ENCODE measurements around the gene IREB2. TPM values are rescaled to one million over a fixed set of nuclear protein-coding genes. Genes with fewer than 3 reads are reported as not detected.
"Not testable (repeated sequence)": the region's sequence is repeated elsewhere in the genome, so short reads cannot be mapped to it uniquely, and the experiment has no call there.

IREB2 gene
- polyA plus RNA-seq, 10 donors, result 35.1 to 54.0 (median 42.4) TPM

DNA sequence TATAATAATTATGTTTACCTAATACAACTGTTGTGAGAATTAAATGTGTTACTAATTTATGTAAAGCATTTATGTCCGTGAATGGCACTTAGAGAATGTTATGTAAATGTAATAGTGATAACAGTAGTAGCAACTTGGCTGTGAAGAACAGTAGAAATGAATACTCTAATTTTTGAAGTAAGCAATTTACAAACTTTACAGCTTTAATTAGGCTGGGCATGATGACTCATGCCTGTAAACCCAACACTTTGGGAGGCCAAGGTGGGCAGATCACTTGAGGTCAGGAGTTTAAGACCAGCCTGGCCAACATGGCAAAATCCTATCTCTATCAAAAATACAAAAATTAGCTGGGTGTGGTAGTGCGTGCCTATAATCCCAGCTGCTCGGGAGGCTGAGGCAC, 33.9 kb upstream of the IREB2 start:
- no peak for DNase-seq

DNA sequence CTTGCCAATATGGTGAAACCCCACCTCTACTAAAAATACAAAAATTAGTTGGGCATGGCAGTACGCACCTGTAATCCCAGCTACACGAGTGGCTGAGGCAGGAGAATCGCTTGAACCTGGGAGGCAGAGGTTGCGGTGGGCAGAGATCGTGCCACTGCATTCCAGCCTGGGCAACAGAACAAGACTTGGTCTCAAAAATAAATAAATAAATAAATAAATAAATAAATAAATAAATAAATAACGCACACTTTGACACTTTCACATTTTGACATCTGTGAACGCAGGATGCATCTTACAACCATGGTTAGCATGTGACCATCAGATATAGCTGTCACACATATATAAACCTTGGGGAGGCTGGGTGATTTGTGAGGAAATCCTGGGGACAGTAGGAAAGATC, 33.2 kb upstream of the IREB2 start:
- DNase-seq, result not testable (repeated sequence)

DNA sequence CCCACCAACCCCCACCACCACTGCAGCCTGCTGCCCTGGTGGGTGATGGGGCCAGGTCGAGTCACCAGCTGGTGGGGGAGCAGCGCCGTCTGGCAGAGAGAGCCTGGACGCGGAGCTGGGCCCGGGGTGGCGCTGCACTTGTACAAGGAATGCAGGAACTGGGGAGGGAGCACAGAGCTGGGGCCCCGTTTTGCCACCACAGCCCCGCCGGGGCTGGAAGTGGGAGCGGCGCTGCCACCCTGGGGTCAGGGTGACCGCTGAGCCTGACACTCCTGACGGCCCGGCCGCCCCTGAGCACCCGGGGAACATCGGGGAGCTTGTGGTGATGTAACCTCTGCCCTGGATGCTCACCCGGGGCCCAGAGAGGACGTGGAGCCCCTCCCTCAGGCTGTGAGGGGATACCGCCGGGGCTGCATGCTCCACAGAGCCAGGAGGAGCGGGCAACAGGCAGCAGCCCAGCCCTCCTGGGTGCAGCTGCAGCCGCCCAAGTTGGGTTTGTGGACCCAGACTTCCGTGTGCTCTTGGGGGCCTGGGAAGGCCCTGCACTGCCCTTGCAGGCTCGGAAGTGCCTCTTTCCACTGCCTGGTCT, 32.6 kb upstream of the IREB2 start:
- DNase-seq, result no peak

DNA sequence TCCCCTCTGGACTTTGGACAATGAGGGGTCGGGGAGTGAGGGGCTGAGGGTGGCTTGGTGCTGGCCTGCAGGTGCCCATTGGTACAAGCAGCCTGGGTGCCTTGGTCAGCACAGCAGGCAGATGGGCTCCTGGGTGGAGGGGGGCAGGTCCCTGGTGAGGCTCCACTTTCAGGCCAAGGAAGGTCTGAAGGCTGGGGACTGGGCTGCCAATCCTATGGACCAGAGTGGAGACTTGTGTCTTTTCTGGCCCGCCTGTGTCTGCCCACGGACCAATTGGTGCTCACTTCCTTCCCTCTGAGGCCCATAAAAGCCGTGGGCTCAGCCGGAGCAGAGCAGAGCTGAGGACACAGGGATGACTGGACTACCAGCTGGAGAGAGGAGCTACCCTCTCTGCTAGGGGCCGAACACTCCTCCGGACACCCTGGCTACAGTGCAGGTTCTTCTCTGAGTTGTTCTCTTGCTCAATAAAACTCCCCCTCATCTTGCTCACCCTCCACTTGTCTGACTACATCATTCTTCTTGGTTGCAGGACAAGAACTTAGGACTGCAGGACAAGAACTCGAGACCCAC, 31.9 kb upstream of the IREB2 start:
- DNase-seq, result no peak

DNA sequence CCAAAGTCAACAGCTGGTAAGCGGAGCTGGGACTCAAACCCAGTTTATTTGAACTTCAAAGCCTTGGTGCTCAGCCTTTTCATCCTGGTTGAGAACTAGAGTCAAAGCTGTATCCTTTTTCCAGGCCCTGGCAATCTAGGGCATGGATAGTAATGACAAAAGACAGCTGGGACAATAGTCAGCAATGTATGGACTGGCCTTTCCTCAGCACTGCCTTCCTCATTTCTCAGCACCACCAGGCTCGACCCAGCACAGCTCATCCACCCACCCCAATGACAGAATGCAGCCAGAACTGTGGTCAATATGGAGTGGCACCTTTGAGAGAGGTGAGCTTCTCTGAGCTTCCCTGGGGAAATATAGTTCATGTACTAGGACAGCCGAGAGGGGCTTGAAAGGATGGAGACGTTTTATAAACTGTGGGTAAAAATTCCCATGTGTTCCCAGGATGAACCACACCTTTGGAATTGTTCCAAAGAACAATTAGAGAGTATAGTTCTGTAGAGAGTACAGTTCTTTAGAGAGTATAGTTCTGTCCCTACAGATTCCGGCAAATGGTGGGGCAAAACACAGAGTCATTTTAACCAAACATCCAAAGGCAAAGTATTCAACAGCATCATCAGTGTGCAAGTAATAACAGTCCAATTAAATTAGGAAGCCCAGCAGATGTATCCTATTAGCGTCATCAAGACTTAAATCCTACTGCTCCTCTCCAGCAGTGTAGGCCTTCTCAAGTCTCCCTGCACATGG, 30.2 kb upstream of the IREB2 start:
- DNase-seq, result no peak

DNA sequence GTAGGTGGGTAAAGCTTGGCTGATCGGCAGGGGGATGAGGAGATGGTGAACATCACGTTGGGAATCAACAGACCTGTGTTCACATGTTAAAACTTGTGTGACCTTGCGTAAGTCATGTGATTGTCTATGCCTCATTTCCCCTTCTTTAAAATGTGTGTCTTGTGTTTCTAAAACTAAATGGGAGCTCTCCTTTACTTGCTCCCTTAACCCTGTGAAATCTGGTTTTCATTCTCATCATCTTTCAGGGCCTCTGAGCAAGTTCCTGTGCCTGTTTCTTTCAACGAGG, 29.7 kb upstream of the IREB2 start:
- no peak for DNase-seq

DNA sequence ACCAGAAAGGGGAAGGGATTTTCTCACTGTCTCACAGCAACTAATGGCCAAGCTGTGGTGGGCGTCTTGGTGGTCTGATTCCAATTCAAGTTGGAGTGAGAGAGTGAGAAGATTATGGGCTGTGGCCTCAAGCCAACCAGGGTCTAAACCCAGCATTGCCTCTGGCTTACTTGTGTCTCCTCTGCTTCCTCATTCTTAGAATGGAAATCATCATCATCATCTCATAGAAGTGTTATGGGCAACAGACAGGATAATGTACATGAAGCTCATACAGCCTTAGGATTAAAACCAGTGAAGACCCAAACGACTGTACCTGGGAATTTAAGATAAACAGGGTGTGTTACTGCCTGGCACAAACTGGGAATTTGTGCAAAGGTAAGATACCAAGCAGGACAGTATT, 29.1 kb upstream of the IREB2 start:
- DNase-seq, result no peak

DNA sequence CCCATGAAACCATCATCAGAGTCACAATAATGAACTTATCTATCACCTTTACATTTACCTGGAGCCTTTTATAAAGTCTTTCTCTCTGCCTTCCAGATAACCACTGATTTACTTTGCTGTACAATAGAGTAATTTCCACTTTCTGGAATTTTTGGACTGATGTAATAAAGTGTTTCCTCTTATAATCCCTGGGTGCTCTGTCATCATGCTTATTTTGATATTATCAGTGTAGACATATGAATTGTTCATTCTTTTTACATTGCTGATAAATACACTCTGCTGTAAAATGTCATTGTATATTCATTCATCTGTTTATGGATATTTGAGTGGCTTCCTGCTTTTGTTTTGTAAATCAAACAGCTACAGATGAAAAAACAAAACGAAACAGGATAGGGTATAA, 27.0 kb upstream of the IREB2 start:
- DNase-seq, result no peak

DNA sequence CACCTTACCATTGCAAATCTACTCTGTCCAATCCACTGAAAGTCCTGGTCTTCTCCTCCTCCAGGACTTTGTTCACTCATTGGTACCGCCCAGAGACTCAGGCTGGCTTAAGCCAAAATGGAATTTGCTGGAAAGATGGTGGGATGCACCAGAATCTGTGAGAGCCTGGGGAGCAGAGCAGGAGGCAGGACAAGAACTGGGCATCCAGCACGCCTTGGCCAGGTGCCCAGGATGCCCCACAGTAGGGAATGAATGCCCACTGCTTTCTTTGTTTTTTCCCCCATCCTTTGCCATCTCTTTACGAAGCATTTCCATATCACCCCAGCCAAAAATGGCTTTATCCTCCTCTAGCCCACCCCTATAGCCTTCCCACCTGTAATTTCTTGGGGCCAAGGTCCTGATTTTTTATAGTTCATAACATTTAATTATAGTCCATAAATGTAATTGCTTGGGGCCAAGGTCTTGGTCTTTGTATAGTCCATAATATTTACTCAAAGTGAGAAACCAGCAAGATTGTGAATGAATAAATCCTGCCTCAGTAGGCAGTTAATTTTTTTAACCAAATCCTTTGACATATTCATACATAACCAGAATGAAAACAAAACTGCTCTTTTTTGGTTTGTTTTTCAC, 23.3 kb upstream of the IREB2 start:
- DNase-seq, result no peak

DNA sequence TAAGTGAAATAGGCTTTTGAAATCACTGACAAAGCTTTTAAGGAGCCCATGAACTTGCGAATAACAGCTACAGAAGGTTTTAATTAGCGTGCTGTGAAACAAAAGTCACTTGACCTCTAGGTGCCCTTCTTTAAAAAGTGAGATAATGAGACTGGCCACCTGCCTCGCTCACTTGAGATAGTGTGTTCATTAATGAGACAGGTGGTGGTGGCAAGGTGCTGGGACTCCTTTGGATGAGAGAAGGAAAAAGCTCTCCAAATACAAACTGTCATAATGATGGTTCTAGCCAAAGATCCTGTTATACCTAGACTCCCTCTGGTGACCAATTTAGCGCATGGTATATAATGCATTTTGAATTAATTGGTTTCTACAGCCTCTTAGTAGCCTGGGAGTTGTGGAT, 22.7 kb upstream of the IREB2 start:
- peak; percentile 45 to 70 (median 45) for DNase-seq

DNA sequence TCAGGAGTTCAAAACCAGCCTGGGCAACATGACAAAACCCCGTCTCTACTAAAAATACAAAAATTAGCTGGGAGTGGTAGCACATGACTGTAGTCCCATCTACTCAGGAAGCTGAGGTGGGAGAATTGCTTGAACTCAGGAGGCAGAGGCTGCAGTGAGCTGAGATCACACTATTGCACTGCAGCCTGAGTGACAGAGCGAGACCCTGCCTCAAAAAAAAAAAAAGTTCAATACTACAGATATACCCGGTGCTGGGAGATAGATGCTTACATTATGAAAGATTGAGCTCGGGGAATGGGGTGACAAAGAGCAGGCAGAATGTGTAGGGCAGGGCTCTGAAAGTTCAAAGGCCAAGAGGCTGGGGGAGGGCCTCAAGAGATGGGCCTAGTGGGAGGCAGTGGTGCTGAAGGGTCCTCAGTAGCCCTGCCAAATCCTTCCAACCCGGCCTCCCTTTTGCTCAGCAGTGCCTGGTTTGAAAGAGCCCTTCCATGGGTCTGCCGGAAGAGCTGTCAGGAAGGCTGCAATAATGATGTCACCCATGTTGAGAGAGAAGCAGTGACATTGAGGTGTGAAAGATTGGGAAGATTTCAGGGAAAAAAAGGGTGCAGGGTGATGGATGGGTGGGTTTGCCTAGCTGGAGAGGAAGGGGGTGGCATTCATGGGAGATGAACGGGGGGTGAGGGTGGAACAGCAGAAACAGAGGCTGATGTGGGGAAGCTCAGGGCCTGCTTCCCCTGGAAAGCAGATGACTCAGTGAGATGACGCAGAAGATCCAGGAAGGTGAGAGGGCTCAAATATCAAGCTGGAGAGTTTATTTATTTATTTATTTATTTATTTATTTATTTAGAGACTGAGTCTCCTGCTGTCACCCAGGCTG, 20.0 kb upstream of the IREB2 start:
- DNase-seq, result no peak

DNA sequence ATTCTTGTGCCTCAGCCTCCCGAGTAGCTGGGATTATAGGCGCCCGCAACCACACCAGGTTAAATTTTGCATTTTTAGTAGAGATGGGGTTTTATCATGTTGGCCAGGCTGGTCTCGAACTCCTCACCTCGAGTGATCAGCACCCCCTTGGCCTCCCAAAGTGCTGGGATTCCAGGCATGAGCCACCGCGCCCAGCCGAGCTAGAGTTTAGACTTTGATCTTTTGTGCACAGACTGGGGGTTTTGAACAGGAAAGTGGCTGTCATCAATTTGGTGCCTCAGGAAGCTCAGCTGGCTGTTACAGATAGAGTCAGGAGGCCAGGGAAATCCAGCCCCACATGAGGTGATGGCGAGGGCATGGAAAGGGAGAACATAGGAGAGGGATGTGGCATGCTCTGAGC, 19.3 kb upstream of the IREB2 start:
- DNase-seq, result no peak

DNA sequence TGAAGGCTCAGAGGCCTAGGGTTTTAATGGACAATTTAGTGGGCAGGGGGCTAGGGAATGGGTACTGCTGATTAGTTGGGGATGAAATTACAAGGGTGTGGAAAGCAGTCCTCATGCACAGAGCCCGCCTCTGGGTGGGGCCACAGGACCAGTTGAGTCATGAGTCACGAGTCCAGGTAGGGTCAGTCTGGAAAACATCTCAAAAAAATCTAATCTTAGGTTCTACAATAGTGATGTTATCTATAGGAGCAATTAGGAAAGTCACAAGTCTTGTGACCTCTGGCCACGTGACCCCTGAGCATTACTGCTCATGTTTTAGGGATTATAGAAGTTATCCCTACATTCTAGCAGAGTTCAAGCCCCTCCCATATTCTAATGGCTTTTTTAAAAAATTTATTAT, 18.6 kb upstream of the IREB2 start:
- DNase-seq, result no peak

DNA sequence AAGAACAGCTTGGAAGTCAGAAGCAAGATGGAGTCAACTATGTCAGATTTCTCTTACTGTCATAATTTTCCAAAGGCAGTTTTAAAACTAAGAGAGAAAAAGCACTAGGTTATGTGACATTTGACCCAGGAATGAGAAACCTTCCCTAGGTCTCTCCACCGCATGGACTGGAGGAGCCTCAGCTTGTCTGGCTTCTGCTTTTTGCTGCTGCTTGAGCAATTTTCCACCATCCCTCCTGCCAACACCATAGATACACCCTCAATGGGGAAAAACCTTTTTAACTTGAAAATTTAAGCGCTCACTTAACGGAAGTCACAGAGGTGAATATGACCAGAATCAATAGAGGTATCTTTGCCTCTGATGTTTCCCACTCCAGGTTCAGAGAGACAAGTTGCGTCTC, 17.8 kb upstream of the IREB2 start:
- DNase-seq, result no peak

DNA sequence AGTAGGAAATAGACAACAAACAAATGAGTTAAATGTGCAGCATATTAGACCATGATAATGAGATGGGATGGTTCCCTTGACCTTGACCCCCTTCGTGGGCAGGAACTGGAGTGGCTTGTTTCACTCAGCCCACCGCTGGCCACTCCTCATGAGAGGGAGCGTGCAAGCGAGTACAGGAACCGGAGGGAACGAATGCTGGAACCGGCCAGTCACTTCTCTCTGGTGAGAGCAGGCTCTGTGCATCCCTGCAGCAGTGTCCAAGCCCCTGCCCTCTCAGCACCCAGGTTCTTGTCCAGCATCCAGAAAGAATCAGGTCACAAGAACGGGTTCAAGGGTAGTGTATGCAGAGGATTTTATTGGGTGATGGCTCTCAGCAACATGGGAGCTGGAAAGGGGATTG, 17.2 kb upstream of the IREB2 start:
- DNase-seq, result no peak

DNA sequence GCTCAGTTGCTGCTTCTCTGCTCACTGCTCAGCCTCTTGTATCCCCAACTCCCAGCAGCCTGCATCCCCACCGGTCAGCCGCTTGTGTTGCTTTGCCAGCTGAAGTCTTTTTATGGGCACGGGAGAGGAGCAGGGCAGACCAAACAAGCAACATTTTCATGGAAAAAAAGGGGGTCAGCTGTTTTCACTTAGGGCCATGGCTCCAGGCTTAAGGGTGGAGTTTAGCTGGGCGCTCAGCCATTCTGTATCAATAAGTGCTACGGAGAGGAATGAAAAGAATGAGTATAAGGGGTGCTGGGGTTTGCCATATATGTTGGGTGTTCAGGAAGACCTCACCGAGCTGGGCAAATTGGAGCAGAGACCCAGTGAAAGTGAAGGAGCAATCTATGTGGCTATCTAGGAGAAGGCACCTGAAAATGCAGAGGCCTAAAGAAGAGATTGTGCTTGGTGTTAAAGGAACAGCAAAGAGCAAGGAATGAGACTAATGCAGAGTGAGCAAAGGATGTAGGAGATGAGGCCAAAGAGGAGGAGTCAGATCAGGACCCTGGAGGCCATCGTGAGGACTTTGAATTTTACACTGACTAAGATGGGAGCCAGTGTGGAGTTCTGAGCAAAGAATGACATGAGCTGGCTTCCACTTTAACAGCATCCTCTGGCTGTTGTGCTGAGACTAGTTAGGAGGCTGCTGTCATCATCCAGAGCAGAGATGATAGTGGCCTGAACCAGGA, 16.6 kb upstream of the IREB2 start:
- DNase-seq, result peak; percentile 52 to 89 (median 72)

DNA sequence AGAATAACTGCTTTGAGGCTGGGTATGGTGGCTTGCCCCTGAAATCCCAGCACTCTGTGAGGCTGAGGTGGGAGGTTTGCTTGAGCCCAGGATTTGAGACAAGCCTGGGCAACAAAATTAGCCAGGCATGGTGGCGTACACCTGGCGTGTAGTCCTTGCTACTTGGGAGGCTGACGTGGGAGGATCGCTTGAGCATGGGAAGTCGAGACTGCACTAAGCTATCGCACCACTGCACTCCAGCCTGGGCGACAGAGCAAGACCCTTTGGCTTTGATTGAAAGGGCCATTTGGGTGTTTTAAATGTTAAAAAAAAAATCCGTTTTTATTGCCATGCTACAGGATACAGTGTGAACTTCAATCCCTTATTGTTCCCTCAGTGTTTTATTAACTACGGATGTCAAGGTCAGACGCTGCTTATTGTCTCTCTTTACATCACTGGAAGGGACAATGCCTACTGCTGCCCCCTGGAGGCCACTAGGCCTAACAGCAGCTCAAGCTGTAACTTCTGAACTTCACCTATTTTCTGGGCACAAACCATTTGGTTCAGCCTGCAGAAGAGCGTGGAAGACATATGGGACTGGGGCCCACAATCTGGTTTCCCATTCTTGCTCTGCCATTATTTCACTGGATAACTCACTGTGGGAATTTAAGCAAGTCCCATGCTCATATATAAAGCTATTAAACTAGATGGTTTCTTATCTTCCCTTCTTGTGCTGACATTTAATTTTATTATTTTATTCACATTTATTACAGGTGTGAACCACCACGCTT, 15.3 kb upstream of the IREB2 start:
- DNase-seq, result peak; percentile 46 to 82 (median 69)

DNA sequence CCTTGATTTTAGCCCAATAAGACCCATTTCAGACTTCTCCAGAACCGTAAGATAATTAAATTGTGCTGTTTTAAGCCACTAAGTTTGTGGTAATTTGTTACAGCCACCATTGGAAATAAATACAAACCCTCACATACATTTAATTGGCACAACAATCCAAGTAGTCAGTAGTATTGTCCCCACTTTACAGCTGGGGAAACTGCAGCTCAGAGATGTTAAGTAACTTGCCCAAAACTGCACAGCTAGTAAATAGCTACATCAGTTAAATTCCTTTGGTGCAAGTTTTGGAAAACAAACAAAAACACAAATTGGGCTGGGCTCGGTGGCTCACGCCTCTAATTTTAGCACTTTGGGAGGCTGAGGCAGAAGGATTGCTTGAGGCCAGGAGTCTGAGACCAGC, 13.3 kb upstream of the IREB2 start:
- DNase-seq, result no peak

DNA sequence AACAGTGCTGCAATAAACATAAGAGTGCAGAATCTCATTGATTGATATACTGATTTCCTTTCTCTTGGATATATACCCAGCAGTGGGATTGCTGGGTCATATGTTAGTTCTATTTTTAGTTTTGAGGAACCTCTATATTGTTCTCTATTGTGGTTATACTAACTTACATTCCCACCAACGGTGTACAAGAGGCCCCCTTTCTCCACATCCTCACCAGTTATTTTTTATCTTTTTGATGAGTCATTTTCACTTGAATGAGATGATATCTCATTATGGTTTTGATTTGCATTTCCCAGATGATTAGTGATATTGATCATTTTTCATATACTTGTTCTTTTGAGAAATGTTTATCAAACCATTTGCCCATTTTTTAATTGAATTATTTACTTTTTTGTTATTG, 12.4 kb upstream of the IREB2 start:
- DNase-seq, result no peak

DNA sequence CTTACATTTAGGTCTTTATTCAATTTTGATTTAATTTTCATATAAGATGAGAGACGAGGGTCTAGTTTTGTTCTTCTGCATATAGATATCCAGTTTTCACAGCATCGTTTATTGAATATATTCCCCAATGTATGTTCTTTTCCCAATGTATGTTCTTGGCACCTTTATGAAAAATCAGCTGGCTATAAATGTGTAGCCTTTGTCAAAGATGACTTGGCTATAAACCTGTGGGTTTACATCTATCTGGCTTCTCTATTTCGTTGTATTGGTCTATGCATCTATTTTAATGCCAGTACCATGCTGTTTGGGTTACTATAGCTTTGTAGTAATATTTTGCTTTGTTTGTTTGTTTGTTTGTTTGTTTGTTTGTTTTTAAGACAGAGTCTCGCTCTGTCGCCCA, 11.7 kb upstream of the IREB2 start:
- DNase-seq, result no peak

DNA sequence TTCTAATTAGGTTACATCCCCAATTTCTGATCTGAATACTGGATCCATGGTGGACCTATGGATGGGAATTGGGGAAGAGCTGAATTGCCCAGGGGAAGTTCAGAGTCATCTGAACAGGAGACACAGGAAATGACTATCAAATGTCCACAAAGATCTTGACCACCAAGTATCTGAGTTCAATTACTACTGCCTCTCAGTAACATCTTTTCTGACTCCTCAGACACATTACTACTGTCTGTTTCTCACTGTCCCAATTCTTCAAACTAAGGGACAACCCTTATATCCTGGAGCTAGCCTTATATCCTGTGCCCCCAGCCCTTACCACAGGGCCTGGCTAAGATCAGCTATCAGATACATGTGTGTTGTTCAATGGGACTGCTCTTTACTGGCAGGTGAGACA, 10.1 kb upstream of the IREB2 start:
- DNase-seq, result no peak
